Activated T-helper 2 cell treated with anti-CD3 and anti-CD28 coated beads, Interferon-gamma antibody, Interleukin-2, Interleukin-4, amounts not matched to agents 10 μg/mL and 5 μg/mL and 100 μg/mL, durations not matched to agents 14 hours and 24 hours and 36 hours (primary cell): ENCODE results near the gene ZBTB49. TPM values are rescaled to one million over a fixed set of nuclear protein-coding genes. Genes with fewer than 3 reads are reported as not detected.
"Not testable (repeated sequence)": the region's sequence is repeated elsewhere in the genome, so short reads cannot be mapped to it uniquely, and the experiment has no call there.

ENCODE experiments used
- DNase-seq: peaks from one replicate; pipeline ENCODE4 v3.0.0; 2021; ENCODE audit warnings: low spot score
- H3K27ac Mint-ChIP-seq: one replicate; pipeline ENCODE4 v1.8.0; 2021; ENCODE audit warnings: mixed read lengths
- H3K27me3 Mint-ChIP-seq: one replicate; pipeline ENCODE4 v1.8.0; 2021; ENCODE audit warnings: low read depth, mixed read lengths
- H3K36me3 Mint-ChIP-seq: one replicate; pipeline ENCODE4 v1.8.0; 2021; ENCODE audit warnings: low read depth, mixed read lengths
- H3K4me1 Mint-ChIP-seq: one replicate; pipeline ENCODE4 v1.8.0; 2021; ENCODE audit warnings: low read depth, mixed read lengths
- H3K4me3 Mint-ChIP-seq: one replicate; pipeline ENCODE4 v1.8.0; 2021; ENCODE audit warnings: low read depth, mild to moderate bottlenecking, moderate library complexity, mixed read lengths
- H3K9me3 Mint-ChIP-seq: one replicate; pipeline ENCODE4 v1.8.0; 2021; ENCODE audit warnings: mixed read lengths
- intact Hi-C: fragments of 100-400 bp; cut with micrococcal nuclease; formaldehyde crosslinking; loops from one replicate; pipeline ENCODE4 v1.15.1; 2023
- total RNA-seq: library from RNA; stranded (reverse); gene quantifications from 2 replicates; pipeline ENCODE4 v1.2.3, GENCODE V29; 2022

Gene ZBTB49, protein sequence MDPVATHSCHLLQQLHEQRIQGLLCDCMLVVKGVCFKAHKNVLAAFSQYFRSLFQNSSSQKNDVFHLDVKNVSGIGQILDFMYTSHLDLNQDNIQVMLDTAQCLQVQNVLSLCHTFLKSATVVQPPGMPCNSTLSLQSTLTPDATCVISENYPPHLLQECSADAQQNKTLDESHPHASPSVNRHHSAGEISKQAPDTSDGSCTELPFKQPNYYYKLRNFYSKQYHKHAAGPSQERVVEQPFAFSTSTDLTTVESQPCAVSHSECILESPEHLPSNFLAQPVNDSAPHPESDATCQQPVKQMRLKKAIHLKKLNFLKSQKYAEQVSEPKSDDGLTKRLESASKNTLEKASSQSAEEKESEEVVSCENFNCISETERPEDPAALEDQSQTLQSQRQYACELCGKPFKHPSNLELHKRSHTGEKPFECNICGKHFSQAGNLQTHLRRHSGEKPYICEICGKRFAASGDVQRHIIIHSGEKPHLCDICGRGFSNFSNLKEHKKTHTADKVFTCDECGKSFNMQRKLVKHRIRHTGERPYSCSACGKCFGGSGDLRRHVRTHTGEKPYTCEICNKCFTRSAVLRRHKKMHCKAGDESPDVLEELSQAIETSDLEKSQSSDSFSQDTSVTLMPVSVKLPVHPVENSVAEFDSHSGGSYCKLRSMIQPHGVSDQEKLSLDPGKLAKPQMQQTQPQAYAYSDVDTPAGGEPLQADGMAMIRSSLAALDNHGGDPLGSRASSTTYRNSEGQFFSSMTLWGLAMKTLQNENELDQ
- total RNA-seq = 6.7 and 8.3 TPM in 2 replicates

GRCh38 chr4:4289941-4290850 lies at the start of gene ZBTB49, which contains the start of gene LYAR:
Gene ZBTB49, plus strand, starts transcription at chr4:4290251. Its CDS starts 9,695 bp downstream, at chr4:4299946.
Gene LYAR, minus strand, starts transcription at chr4:4290154. Its CDS starts 6,412 bp downstream, at chr4:4283742.
- intact Hi-C loops = loop anchor here (1.0 to 2.0 kb wide), 2 partner anchors 42 to 253 kb away; partner anchors contain the start of genes STX18 and TMEM128
- Mint-ChIP-seq H3K4me1 (peaks cover 27% of the 10 kb centered on the region), H3K4me3 (peak within 1 kb of the TSS; percentile 96), H3K27me3 (no peaks in the 10 kb centered on the region), H3K27ac (peak within 1 kb of the TSS; percentile 87), H3K36me3 (peaks cover 28% of the 10 kb centered on the region), H3K9me3 (no peaks in the 10 kb centered on the region)
- peak; percentile 96 for DNase-seq

- H3K9me3 Mint-ChIP-seq = no peaks in the 10 kb centered on the region
- no peak overlapping the region for H3K4me3 Mint-ChIP-seq
- no peaks in the 10 kb centered on the region for H3K27me3 Mint-ChIP-seq
- no peak overlapping the region for H3K27ac Mint-ChIP-seq
- peaks cover 38% of the 10 kb centered on the region for H3K36me3 Mint-ChIP-seq
- DNase-seq = no peak
- peaks cover 20% of the 10 kb centered on the region for H3K4me1 Mint-ChIP-seq
- intact Hi-C loops = no loop called here
Observed at GRCh38 chr4:4245172-4245571, 44.9 kb upstream of the ZBTB49 start.

DNA sequence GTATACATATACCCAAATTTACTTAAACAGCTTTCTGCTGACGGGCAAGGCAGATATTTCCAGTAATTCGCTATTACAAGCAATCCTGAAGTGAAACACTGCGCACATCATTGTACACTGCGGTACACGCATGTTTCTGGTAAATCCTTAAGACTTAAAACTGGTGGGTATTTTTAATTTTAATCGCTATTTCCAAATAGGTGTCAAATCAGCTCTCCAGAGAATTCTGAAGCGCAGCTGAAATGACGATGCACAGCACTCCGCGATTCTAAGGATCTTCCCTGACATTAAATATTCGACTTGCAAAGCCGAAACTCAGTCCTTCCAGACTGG lies 42.4 kb upstream of the ZBTB49 start:
- DNase-seq = no peak
- peaks cover 20% of the 10 kb centered on the region for H3K4me1 Mint-ChIP-seq
- no peaks in the 10 kb centered on the region for H3K9me3 Mint-ChIP-seq
- intact Hi-C loops = loop anchor here (1.0 to 2.0 kb wide), 2 partner anchors 43 to 293 kb away; partner anchors contain the start of genes LYAR and ZBTB49
- peak overlapping the region; percentile 94 for H3K4me3 Mint-ChIP-seq
- no peaks in the 10 kb centered on the region for H3K27me3 Mint-ChIP-seq
- H3K36me3 Mint-ChIP-seq = peaks cover 27% of the 10 kb centered on the region
- H3K27ac Mint-ChIP-seq = peak overlapping the region; percentile 94

DNA sequence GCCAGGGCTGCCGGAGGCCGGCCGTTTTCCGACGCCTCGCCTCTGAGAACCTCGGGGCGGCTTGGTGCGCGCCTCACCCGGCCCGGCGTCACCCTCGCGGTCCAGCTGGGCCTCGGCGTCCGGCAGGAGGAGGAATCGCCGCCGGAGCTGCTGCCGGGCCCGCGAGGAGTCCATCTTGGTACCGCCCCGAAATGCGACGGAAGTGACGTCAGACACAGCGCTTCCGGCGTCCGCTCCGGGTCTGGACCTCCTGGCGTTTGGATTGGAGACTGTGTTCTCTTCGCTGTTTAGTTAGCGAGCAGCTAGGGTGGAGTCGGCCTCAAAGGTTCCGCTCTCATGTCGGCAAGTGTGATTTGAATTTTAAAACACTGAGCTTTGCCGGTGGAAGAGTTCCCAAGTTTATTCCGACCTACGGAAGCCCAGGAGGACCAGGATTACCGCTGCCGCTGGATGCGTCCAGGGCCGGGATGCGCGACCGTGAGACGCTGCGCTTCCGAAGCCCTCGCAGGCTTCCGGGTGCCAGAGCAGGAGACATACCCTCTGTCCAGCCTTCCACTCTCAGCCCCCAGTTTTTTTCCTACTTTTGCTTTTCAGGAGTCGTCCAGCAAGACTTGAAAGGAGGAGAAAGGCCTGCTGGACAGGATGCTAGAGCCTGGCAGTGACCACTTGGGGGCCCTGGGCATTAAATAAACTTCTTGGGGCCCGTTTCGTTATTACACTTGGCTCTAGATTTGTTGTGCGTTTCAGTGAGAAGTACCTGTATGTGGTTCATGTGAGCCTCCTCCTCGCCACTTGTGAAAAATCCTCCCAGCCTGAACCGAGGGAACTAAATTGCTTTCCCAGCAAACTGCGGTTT lies 41.8 kb upstream of the ZBTB49 start, which contains the start of gene TMEM128:
TSS of gene TMEM128 (minus strand) at position 195 of the 856 bp plus-strand sequence. CDS start at position 174, 21 bp downstream.
- no peaks in the 10 kb centered on the region for H3K9me3 Mint-ChIP-seq
- H3K4me3 Mint-ChIP-seq = peak within 1 kb of the TSS; percentile 94
- peak; percentile 88 for DNase-seq
- intact Hi-C loops = loop anchor here (1.0 to 2.0 kb wide), 2 partner anchors 42 to 293 kb away; partner anchors contain the start of genes LYAR and ZBTB49
- H3K36me3 Mint-ChIP-seq = peaks cover 27% of the 10 kb centered on the region
- peaks cover 20% of the 10 kb centered on the region for H3K4me1 Mint-ChIP-seq
- H3K27me3 Mint-ChIP-seq = no peaks in the 10 kb centered on the region
- peak within 1 kb of the TSS; percentile 94 for H3K27ac Mint-ChIP-seq

DNA sequence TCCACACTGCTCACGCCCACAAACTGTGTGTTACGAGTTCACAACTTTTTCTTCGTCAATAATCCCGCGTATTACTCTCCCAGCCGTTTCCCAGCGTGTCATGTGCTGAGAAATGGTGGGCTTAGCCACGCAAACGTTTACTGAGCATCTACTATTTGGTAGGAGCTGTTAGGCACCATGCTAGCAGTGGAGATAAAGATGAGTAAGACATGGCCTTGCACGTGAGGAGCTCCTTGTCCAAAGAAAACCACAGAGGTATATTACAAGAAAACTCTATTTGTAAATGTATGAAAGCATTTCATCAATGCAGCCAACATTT lies 41.2 kb upstream of the ZBTB49 start:
- Mint-ChIP-seq H3K4me3 (peak overlapping the region; percentile 94), H3K27ac (peak overlapping the region; percentile 94), H3K9me3 (no peaks in the 10 kb centered on the region), H3K27me3 (no peaks in the 10 kb centered on the region), H3K4me1 (peaks cover 20% of the 10 kb centered on the region), H3K36me3 (peaks cover 21% of the 10 kb centered on the region)
- DNase-seq = no peak
- intact Hi-C loops = loop anchor here (1.0 to 2.0 kb wide), 2 partner anchors 41 to 292 kb away; partner anchors contain the start of genes LYAR and ZBTB49

DNA sequence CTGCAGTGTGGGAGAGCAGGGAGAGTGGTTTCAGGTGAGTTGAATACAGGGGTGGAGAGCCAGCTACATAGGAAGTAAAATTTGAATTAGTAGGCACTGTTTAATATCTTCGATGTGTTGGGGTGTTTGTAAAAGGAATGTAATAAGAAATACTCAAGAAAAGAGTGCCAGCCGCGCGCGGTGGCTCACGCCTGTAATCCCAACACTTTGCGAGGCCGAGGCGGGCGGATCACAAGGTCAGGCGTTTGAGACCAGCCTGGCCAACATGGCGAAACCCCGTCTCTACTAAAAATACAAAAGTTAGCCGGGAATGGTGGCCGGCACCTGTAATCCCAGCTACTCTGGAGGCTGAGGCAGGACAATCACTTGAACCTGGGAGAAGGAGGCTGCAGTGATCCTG lies 40.7 kb upstream of the ZBTB49 start:
- not testable (repeated sequence) for H3K27ac Mint-ChIP-seq, H3K27me3 Mint-ChIP-seq, H3K9me3 Mint-ChIP-seq, DNase-seq
- intact Hi-C loops = loop anchor here (2.0 kb wide), 1 partner anchor 291 kb away; no protein-coding TSS in a partner anchor
- peak overlapping the region; percentile 94 for H3K4me3 Mint-ChIP-seq
- peaks cover 17% of the 10 kb centered on the region for H3K36me3 Mint-ChIP-seq
- H3K4me1 Mint-ChIP-seq = peaks cover 20% of the 10 kb centered on the region

GRCh38 chr4:4249866-4250265 lies 40.2 kb upstream of the ZBTB49 start:
- H3K4me1 Mint-ChIP-seq = peaks cover 20% of the 10 kb centered on the region
- H3K9me3 Mint-ChIP-seq = no peaks in the 10 kb centered on the region
- H3K4me3 Mint-ChIP-seq = peak overlapping the region; percentile 57
- intact Hi-C loops = loop anchor here (2.0 kb wide), 1 partner anchor 291 kb away; no protein-coding TSS in a partner anchor
- no peak overlapping the region for H3K27ac Mint-ChIP-seq
- peaks cover 12% of the 10 kb centered on the region for H3K36me3 Mint-ChIP-seq
- peaks cover 3% of the 10 kb centered on the region for H3K27me3 Mint-ChIP-seq
- DNase-seq = no peak

DNA sequence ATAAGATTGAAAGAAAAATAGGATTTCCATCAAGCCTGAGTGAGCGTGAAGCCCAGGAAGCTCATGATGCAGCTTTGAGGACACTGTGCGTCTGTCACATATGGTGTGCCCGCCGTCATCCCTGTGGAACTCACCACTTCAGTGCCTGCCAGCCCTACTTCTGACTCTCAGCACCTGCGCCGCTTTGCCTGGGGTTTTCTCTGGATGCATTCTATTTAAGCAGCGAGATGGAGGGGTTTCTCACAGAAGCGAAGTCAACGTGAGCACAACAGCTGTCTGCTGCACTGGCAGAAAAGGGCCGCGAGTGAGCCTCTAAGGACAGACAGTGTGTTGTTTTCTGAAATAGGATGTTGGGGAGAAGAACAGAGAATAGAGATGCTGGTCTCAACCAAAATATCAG lies 35.9 kb upstream of the ZBTB49 start:
- no peak for DNase-seq
- Mint-ChIP-seq H3K27me3 (peaks cover 7% of the 10 kb centered on the region), H3K4me1 (peaks cover 3% of the 10 kb centered on the region), H3K4me3 (no peak overlapping the region), H3K36me3 (no peaks in the 10 kb centered on the region), H3K9me3 (no peaks in the 10 kb centered on the region), H3K27ac (no peak overlapping the region)
- intact Hi-C loops = no loop called here

- Mint-ChIP-seq H3K9me3 (no peaks in the 10 kb centered on the region), H3K27me3 (peaks cover 7% of the 10 kb centered on the region), H3K36me3 (no peaks in the 10 kb centered on the region), H3K27ac (no peak overlapping the region), H3K4me3 (no peak overlapping the region), H3K4me1 (peaks cover 3% of the 10 kb centered on the region)
- intact Hi-C loops = loop anchor here (5.0 kb wide), 1 partner anchor 178 kb away; no protein-coding TSS in a partner anchor
- no peak for DNase-seq
Observed at GRCh38 chr4:4254666-4255065, 35.4 kb upstream of the ZBTB49 start.

DNA sequence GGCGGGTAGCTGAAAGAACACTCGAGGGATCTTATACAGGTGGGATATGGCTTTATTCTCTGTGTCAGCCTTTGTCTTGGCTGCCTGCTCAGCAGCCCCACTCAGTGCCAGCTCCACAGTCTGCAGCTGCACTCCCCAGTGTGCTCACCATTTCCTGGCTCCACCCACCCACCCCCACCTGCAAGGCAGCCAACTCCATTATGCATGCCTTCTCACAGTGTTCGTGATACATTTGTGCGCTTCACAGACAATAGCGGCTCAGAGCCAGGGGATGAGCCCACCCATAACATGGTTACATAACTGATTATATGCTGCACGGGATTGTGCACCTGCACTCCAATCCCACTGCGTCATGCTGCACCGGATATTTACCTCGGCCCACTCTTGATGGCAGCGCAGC lies 33.3 kb upstream of the ZBTB49 start:
- intact Hi-C loops = loop anchor here (5.0 kb wide), 1 partner anchor 176 kb away; no protein-coding TSS in a partner anchor
- no peak for DNase-seq
- no peak overlapping the region for H3K27ac Mint-ChIP-seq

DNA sequence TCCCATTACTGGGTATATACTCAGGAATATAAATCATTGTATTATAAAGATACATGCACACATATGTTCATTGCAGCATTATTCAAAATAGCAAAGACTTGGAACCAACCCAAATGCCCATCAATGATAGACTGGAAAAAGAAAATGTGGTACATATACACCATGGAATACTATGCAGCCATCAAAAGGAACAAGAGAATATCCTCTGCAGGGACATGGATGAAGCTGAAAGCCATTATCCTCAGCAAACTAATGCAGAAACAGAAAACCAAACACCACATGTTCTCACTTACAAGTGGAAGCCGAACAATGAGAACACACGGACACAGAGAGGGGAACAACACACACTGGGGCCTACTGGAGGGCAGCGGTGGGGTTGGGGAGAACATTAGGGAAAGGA lies 32.3 kb upstream of the ZBTB49 start:
- H3K4me3 Mint-ChIP-seq = not testable (repeated sequence)

More for the DNA sequence above, 33.3 kb upstream of the ZBTB49 start:
- Mint-ChIP-seq H3K27me3 (peaks cover 7% of the 10 kb centered on the region), H3K36me3 (no peaks in the 10 kb centered on the region), H3K4me1 (no peaks in the 10 kb centered on the region), H3K9me3 (no peaks in the 10 kb centered on the region), H3K4me3 (no peak overlapping the region)

More for the DNA sequence above, 32.3 kb upstream of the ZBTB49 start:
- not testable (repeated sequence) for H3K36me3 Mint-ChIP-seq, DNase-seq, H3K9me3 Mint-ChIP-seq, H3K27me3 Mint-ChIP-seq, H3K4me1 Mint-ChIP-seq, H3K27ac Mint-ChIP-seq
- intact Hi-C loops = loop anchor here (5.0 kb wide), 1 partner anchor 175 kb away; no protein-coding TSS in a partner anchor
